Fibroblast of the aortic adventitia (primary cell): ENCODE measurements around the gene AP1S3. TPM values are rescaled to one million over a fixed set of nuclear protein-coding genes. Genes with fewer than 3 reads are reported as not detected.

Source experiments
- DNase-seq: peaks from one replicate; pipeline ENCODE4 v3.0.0-alpha.2; 2010; ENCODE audit warnings: low read depth
- H3K4me3 ChIP-seq: 2 replicates; pipeline ENCODE4 v1.5.1; 2011; ENCODE audit warnings: low read depth, mild to moderate bottlenecking, control low read depth, low read length, moderate library complexity
- total RNA-seq: library from RNA; depleted of rRNA; stranded (reverse); fragments of >200 nt; gene quantifications from 2 replicates; pipeline ENCODE4 v1.2.3, GENCODE V29; 2012; ENCODE audit warnings: low replicate concordance
- TF ChIP-seq, protein P1 (sequence below): IDR thresholded peaks from 2 replicates; pipeline ENCODE4 v1.5.1; 2011; ENCODE audit warnings: mild to moderate bottlenecking, low read length, control low read depth, inconsistent platforms; ENCODE audit not compliant: insufficient read depth

Gene AP1S3
- total RNA-seq, 1 donor: 8.1 TPM

DNA sequence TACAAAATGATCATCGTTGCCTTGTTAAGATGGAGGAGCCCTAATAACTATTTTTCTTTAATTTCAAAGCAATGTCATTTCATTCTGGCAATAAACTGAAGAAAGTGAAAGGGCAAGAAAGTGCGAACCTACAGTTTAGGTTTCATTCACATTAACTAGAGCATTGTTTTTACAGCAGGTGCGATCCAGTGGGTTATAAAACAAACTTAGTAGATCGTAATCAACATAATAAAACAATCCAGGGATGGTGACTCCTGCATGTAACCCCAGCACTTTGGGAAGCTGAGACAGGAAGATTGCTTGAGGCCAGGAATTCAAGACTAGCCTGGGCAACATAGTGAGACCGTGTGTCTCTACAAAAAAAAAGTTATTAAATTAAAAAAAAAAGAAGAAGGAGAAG is 51.1 kb downstream of the AP1S3 start:
- no peak overlapping the region for H3K4me3 ChIP-seq
- TF ChIP-seq, protein P1, sequence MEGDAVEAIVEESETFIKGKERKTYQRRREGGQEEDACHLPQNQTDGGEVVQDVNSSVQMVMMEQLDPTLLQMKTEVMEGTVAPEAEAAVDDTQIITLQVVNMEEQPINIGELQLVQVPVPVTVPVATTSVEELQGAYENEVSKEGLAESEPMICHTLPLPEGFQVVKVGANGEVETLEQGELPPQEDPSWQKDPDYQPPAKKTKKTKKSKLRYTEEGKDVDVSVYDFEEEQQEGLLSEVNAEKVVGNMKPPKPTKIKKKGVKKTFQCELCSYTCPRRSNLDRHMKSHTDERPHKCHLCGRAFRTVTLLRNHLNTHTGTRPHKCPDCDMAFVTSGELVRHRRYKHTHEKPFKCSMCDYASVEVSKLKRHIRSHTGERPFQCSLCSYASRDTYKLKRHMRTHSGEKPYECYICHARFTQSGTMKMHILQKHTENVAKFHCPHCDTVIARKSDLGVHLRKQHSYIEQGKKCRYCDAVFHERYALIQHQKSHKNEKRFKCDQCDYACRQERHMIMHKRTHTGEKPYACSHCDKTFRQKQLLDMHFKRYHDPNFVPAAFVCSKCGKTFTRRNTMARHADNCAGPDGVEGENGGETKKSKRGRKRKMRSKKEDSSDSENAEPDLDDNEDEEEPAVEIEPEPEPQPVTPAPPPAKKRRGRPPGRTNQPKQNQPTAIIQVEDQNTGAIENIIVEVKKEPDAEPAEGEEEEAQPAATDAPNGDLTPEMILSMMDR: no peak
- DNase-seq: no peak

DNA sequence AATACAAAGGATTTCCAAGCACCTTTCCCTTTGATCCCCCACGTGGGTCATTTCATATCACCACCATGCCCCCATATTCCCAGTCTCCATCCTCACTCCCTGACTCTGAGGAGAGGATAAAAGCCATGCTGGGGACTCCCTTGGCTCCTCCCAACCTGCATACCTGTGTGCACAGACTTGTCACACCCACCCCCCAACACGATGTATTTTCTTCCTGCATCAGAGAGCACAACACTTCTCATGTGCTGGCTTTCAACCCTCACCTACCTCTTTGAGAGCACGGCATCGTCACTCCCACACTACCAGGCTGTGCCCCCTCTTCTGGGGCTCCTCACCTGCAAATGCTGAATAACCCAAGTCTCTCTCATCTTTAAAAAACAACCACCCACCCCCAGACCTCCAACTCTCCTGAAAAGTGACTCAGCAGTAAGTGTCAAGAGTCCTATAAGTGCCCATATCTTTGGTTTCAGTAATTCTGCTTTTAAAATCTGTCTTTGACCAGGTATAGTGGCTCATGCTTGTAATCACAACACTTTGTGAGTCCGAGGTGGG is 53.1 kb downstream of the AP1S3 start:
- no peak for DNase-seq
- H3K4me3 ChIP-seq: no peak overlapping the region
- TF ChIP-seq, protein P1: no peak

DNA sequence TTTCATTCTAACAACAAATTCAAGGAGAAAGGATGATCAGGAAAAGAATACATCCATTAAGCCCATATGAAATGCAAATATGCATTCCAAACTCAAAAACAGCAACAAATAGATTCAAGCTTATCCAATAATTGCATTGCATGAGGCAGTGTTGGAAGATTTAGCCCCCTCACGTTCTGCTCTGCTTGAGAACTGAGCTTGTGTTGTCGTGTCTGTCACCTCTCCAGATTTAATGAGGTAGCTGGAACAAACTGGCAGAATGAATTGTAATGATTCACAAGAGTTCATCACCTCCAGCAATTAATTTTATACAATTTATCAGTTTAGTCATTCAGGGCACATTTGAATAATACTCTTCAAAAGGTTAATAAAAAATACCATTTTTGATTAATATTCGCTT is 54.8 kb downstream of the AP1S3 start:
- no peak for DNase-seq
- TF ChIP-seq, protein P1: no peak

DNA sequence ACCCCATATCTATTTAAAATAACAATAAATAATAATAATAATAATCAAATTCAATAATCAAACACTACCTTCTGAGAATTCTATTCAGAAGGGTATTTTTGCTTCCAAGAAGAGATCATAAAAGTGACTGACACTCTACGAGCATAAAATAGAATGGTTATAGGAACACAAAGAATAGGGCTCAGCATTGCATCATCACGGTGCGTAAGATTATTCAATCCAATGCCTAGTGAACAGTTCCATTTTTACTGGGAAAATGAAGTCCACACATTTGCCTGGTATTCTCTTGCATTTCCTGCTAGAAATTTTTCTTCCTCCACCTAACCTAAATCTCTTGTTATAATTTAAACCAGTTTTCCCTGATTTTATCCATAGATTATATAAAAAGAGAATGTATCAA is 55.8 kb downstream of the AP1S3 start:
- TF ChIP-seq, protein P1: no peak
- DNase-seq: no peak
- no peak overlapping the region for H3K4me3 ChIP-seq

More for the DNA sequence above, 54.8 kb downstream of the AP1S3 start:
- H3K4me3 ChIP-seq: no peak overlapping the region

DNA sequence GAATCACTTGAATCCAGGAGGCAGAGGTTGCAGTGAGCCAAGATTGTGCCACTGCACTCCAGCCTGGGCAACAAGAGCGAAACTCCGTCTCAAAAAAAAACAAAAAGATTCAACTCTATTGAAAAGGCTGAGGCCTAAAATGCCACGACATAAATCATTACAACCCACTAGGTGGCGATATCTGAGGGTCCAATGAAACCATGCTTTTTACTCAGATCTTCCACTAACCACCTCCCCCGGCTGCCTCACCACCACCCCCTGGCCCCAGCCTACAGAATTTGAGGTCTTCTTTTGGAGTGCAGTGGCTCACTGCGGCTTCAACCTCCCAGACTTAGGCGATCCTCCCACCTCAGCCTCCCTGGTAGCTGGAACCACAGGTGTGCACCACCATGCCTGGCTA is 57.5 kb downstream of the AP1S3 start:
- peak; percentile 55 for DNase-seq
- TF ChIP-seq, protein P1: peak; percentile 31
- no peak overlapping the region for H3K4me3 ChIP-seq

DNA sequence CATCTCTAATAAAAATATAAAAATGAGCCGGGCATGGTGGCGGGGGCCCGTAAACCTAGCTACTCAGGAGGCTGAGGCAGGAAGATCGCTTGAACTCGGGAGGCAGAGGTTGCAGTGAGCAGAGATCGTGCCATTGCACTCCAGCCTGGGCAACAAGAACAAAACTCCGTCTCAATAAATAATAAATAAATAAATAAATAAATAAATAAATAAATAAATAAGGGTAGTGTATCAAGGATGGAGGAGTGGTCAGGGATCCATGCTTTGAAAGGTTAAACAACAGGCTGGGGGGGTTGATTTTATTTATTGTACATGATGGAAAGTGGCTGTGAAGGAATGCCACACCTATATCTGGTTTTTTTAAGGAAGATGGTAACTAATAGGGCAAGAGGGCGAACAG is 63.2 kb downstream of the AP1S3 start:
- TF ChIP-seq, protein P1: no peak
- DNase-seq: no peak
- no peak overlapping the region for H3K4me3 ChIP-seq

DNA sequence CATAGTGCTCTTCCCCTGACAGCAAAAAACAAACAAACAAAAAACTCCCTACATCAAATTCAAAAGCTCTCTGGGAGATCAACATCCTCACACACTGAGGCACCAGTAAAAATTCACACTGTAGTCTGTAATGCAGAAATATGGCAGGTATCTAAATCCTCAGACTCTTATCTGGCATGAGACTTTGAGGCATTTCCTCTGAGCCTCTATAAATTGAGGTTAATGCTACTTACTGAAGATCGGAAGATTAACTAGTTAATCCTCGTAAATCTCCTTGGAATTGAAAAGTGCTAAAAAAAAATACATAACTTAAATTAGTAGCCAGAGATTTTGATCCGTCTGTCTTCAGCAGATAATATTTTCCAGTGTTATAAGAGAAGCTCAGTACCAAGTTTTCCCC is 65.0 kb downstream of the AP1S3 start:
- H3K4me3 ChIP-seq: no peak overlapping the region
- TF ChIP-seq, protein P1: no peak
- no peak for DNase-seq
